Stimulated activated CD8-positive, alpha-beta memory T cell treated with anti-CD3 and anti-CD28 coated beads, Interleukin-12 subunit alpha, Interleukin-12 subunit beta, amount 100 ng/mL, for 4 hours (primary cell): Measurements from ENCODE around the gene LRRC4B.

Experiments
- DNase-seq: peaks from one replicate; pipeline ENCODE4 v3.0.0-alpha.2; 2020; ENCODE audit warnings: low read depth

LRRC4B gene

GRCh38 chr19:50573741-50574461, 5.7 kb upstream of the LRRC4B start:
- DNase-seq: no peak

- DNase-seq: no peak
Measured at GRCh38 chr19:50570997-50571396, 2.8 kb upstream of the LRRC4B start.

- DNase-seq: no peak
Measured at GRCh38 chr19:50569938-50570540, 1.8 kb upstream of the LRRC4B start.

- no peak for DNase-seq
Measured at GRCh38 chr19:50568728-50569698, 778 bp upstream of the LRRC4B start.

GRCh38 chr19:50567052-50567841, 988 bp downstream of the LRRC4B start:
- no peak for DNase-seq

GRCh38 chr19:50565984-50566903, 2.0 kb downstream of the LRRC4B start:
- DNase-seq: peak; percentile 4

- DNase-seq: no peak
Measured at GRCh38 chr19:50564229-50565105, 3.8 kb downstream of the LRRC4B start.

GRCh38 chr19:50563597-50563996, 4.6 kb downstream of the LRRC4B start:
- no peak for DNase-seq

GRCh38 chr19:50562996-50563395, 5.2 kb downstream of the LRRC4B start:
- DNase-seq: no peak

GRCh38 chr19:50562329-50562728, 5.9 kb downstream of the LRRC4B start:
- no peak for DNase-seq

- no peak for DNase-seq
Measured at GRCh38 chr19:50559636-50560035, 8.6 kb downstream of the LRRC4B start.

GRCh38 chr19:50558449-50558848, 9.8 kb downstream of the LRRC4B start:
- DNase-seq: no peak

- DNase-seq: no peak
Measured at GRCh38 chr19:50558039-50558438, 10.2 kb downstream of the LRRC4B start.

GRCh38 chr19:50557009-50557613, 11.1 kb downstream of the LRRC4B start:
- DNase-seq: no peak

- DNase-seq: peak; percentile 34
Measured at GRCh38 chr19:50556282-50557008, 11.8 kb downstream of the LRRC4B start.

GRCh38 chr19:50555450-50556281, 12.6 kb downstream of the LRRC4B start:
- no peak for DNase-seq

GRCh38 chr19:50555033-50555432, 13.2 kb downstream of the LRRC4B start:
- DNase-seq: no peak

GRCh38 chr19:50554212-50554611, 14.0 kb downstream of the LRRC4B start:
- DNase-seq: no peak
